Endothelial cell of umbilical vein (primary cell): ENCODE data around the gene ROBO4. TPM values are rescaled to one million over a fixed set of nuclear protein-coding genes. Genes with fewer than 3 reads are reported as not detected.

Source experiments
- BruUV-seq: library from RNA; stranded (reverse); fragments of 400-500 nt; replicated peaks from 2 replicates; lab custom pipeline; 2021; lab: Mats Ljungman, UMichigan
- CTCF ChIA-PET: fragments of 300-600, 350-600 bp; sonication (Branson Sonifier 250); formaldehyde crosslinking; loops from one replicate; lab custom pipeline; 2021; ENCODE audit warnings: antibody characterized with exemption, inconsistent platforms; lab: Charles Lee
- POLR2A ChIA-PET: fragments of 300-600, 350-600 bp; sonication (Branson Sonifier 250); formaldehyde crosslinking; loops from one replicate; lab custom pipeline; 2021; ENCODE audit warnings: antibody characterized with exemption, inconsistent platforms; lab: Charles Lee
- DNase-seq: peaks from one replicate; pipeline ENCODE4 v3.0.0-alpha.2; 2011; ENCODE audit warnings: low read depth, low spot score
- FAIRE-seq: peaks from 2 replicates; lab custom pipeline; 2011; peaks lifted over from hg19 to GRCh38; lab: Jason Lieb, UNC
- H2AFZ ChIP-seq: 2 replicates; pipeline ENCODE4 v1.6.0; 2012; ENCODE audit warnings: low read depth, low read length, control low read depth, inconsistent platforms
- H3K27ac ChIP-seq: 2 replicates; pipeline ENCODE4 v1.5.1; 2011; ENCODE audit warnings: low read depth, mild to moderate bottlenecking, control low read depth, low read length, moderate library complexity; ENCODE audit not compliant: insufficient read depth
- H3K27me3 ChIP-seq, 2 experiments: 2 replicates each; pipeline versions ENCODE4 v1.6.0 to v1.6.1; 2011; ENCODE audit warnings: low read length in 2 of 2, mixed read lengths in 1 of 2; ENCODE audit not compliant: control insufficient read depth in 2 of 2, insufficient read depth in 2 of 2
- H3K36me3 ChIP-seq, 2 experiments: 2 replicates in 1 of 2; 3 replicates in 1 of 2; pipeline ENCODE4 v1.5.1; 2011; ENCODE audit warnings: low read length in 2 of 2, mild to moderate bottlenecking in 1 of 2, moderate library complexity in 1 of 2; ENCODE audit not compliant: control insufficient read depth in 2 of 2, insufficient read depth in 2 of 2; ENCODE audit errors: extremely low read depth in 1 of 2
- H3K4me1 ChIP-seq: 3 replicates; pipeline ENCODE4 v1.5.1; 2011; ENCODE audit warnings: mild to moderate bottlenecking, low read length; ENCODE audit not compliant: control insufficient read depth, insufficient read depth; ENCODE audit errors: extremely low read depth
- H3K4me2 ChIP-seq: 2 replicates; pipeline ENCODE4 v1.6.1; 2011; ENCODE audit warnings: low read length, control low read depth, mixed read lengths; ENCODE audit not compliant: insufficient read depth
- H3K4me3 ChIP-seq, 3 experiments: fragments of 200-600 bp in 1 of 3; sonication (generic), shearing (Covaris generic) in 1 of 3; replicated peaks in 1 of 3; 2 replicates each; pipeline ENCODE4 v1.5.1; 2011 to 2016; ENCODE audit warnings: control low read depth in 3 of 3, low read length in 3 of 3, mild to moderate bottlenecking in 2 of 3, inconsistent platforms in 1 of 3, low read depth in 1 of 3, moderate library complexity in 1 of 3; ENCODE audit not compliant: insufficient read depth in 1 of 3
- H3K79me2 ChIP-seq: 2 replicates; pipeline ENCODE4 v1.6.0; 2012; ENCODE audit warnings: low read length, inconsistent platforms; ENCODE audit not compliant: control insufficient read depth, insufficient read depth
- H3K9ac ChIP-seq: replicated peaks from 2 replicates; pipeline ENCODE3; 2011; ENCODE audit warnings: low read length, control low read depth; ENCODE audit not compliant: insufficient read depth; ENCODE audit errors: extremely low read depth
- H3K9me1 ChIP-seq: replicated peaks from 3 replicates; pipeline ENCODE4 v1.6.0; 2011; ENCODE audit warnings: mild to moderate bottlenecking, low read length; ENCODE audit not compliant: control insufficient read depth, insufficient read depth; ENCODE audit errors: extremely low read depth
- H3K9me3 ChIP-seq: replicated peaks from 2 replicates; pipeline ENCODE4 v1.5.1; 2012; ENCODE audit warnings: low read length, inconsistent platforms; ENCODE audit not compliant: control insufficient read depth, insufficient read depth
- H4K20me1 ChIP-seq: replicated peaks from 2 replicates; pipeline ENCODE3; 2011; ENCODE audit warnings: mild to moderate bottlenecking, low read length; ENCODE audit not compliant: control insufficient read depth, insufficient read depth; ENCODE audit errors: extremely low read depth
- EZH2 ChIP-seq: IDR thresholded peaks from 2 replicates; pipeline ENCODE4 v1.6.1; 2012; ENCODE audit warnings: borderline replicate concordance, low read depth, mild to moderate bottlenecking, moderate library complexity, low read length, inconsistent platforms; ENCODE audit not compliant: severe bottlenecking
- FOS ChIP-seq: IDR thresholded peaks from 2 replicates; pipeline ENCODE4 v1.6.1; 2011; ENCODE audit warnings: mild to moderate bottlenecking, low read length, moderate library complexity, borderline replicate concordance; ENCODE audit not compliant: insufficient read depth
- POLR2A ChIP-seq: IDR thresholded peaks from 2 replicates; pipeline ENCODE4 v1.6.1; 2012; ENCODE audit warnings: low read depth, mild to moderate bottlenecking, control low read depth, low read length
- dilution Hi-C: fragments of 300-500 bp; cut with MboI; formaldehyde crosslinking; loops from one replicate; pipeline ENCODE4 v1.15.0; 2019; ENCODE audit warnings: low sequenced_read_pairs; ENCODE audit not compliant: extremely low pct_ligation_motif_present
- intact Hi-C: fragments of 100-400 bp; cut with micrococcal nuclease; formaldehyde crosslinking; loops from one replicate; pipeline ENCODE4 v1.10.0; 2022
- polyA plus RNA-seq, 4 experiments: library from polyadenylated mRNA; depleted of rRNA in 3 of 4; stranded (reverse) in 3 of 4; unstranded in 1 of 4; fragments of >200 nt; gene quantifications; 2 replicates each; pipeline versions ENCODE4 v1.2.1 to v1.2.3, GENCODE V29; 2011 to 2012; ENCODE audit warnings: missing spikeins in 1 of 4
- total RNA-seq: library from RNA; stranded (reverse); gene quantifications from 2 replicates; pipeline ENCODE4 v1.2.3, GENCODE V29; 2021
- TF ChIP-seq, protein P1 (sequence below), 2 donors: IDR thresholded peaks; 1 replicate in 1 of 2; 2 replicates in 1 of 2; pipeline ENCODE4 v1.5.1; 2011; ENCODE audit warnings: low read length in 2 of 2, mild to moderate bottlenecking in 2 of 2, moderate library complexity in 2 of 2, control low read depth in 1 of 2, inconsistent platforms in 1 of 2, low read depth in 1 of 2; ENCODE audit not compliant: insufficient read depth in 1 of 2; ENCODE audit errors: extremely low read depth in 1 of 2

The ROBO4 gene
- total and polyA plus RNA-seq, 2 donors (not counting 3 experiments of a cell fraction or from before 2014, with no cell fraction given): 260 to 474 TPM

DNA sequence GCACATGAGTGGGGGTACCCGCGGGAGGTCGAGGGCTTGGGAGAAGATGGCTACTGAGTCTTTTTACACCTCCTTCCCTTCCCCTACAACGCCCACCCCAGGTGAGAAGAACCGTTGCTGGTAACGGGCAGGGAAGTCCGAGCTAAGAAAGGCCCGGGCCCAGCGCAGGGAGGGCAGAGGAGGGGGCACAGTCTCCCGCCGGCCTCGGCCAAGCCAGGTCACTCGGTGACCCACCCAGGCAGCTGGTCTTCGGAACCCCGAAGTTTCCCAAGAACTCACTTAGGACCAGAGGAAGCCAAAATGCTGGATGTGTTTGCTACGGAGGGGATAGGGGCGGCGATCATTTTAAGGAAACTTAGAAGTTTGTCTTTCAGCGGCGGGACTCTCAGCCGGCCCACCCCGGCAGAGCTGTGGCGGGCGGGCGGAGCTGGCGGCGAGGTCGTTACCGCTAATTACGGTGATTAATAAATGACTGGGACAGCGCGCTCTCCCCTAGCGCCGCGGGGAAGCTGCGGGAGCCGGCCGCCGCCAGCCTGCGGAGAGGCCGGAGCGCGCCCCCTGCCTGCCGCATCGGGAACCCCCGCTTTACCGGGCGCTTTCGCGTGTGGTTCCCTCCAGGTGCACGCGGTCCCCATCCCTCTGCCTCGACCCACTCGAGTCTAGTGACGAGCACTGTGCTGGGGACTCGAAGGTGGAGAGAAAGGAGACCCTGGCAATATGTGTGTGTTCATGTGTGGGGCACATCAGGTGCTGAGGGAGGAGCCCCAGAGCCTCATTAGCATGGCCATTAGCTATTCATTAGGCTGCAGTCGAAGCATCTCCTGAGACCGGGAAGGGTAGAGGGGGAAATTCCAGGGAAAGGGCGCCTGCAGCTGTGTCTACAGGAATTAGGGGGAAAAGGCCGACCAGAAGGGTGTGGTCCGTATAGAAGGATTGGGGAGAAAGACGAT, 31.5 kb downstream of the ROBO4 start:
- H3K4me1 ChIP-seq: peaks cover 9% of the 10 kb centered on the region
- intact Hi-C loops (loop anchor here (1.0 to 2.0 kb wide), 3 partner anchors 65 to 451 kb away; partner anchors contain the start of gene MSANTD2), dilution Hi-C loops (no loop called here)
- H2AFZ ChIP-seq: no peak overlapping the region
- ChIA-PET POLR2A (no interaction called here), CTCF (interaction anchor here (0.6 to 3.3 kb wide), 53 partner anchors 8 to 796 kb away, joined by 3 to 86 read pairs (median 5); partner anchors contain the start of genes CCDC15, ESAM, MSANTD2 and ROBO4)
- H4K20me1 ChIP-seq: no peaks in the 10 kb centered on the region
- FAIRE-seq (peak; percentile 15), DNase-seq (peak; percentile 45)
- BruUV-seq: no TSS peak
- H3K36me3 ChIP-seq: no peaks in the 10 kb centered on the region
- H3K9ac ChIP-seq: no peak overlapping the region
- H3K9me1 ChIP-seq: no peaks in the 10 kb centered on the region
- H3K4me3 ChIP-seq: no peak overlapping the region
- H3K9me3 ChIP-seq: no peaks in the 10 kb centered on the region
- TF ChIP-seq FOS (no peak), POLR2A (no peak), EZH2 (peak; percentile 63)
- TF ChIP-seq, protein P1, sequence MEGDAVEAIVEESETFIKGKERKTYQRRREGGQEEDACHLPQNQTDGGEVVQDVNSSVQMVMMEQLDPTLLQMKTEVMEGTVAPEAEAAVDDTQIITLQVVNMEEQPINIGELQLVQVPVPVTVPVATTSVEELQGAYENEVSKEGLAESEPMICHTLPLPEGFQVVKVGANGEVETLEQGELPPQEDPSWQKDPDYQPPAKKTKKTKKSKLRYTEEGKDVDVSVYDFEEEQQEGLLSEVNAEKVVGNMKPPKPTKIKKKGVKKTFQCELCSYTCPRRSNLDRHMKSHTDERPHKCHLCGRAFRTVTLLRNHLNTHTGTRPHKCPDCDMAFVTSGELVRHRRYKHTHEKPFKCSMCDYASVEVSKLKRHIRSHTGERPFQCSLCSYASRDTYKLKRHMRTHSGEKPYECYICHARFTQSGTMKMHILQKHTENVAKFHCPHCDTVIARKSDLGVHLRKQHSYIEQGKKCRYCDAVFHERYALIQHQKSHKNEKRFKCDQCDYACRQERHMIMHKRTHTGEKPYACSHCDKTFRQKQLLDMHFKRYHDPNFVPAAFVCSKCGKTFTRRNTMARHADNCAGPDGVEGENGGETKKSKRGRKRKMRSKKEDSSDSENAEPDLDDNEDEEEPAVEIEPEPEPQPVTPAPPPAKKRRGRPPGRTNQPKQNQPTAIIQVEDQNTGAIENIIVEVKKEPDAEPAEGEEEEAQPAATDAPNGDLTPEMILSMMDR (IDR thresholded peaks at IDR 0.05; ENCODE audit: extremely low read depth in 1 of 2, insufficient read depth in 1 of 2, low read depth in 1 of 2, low read length in 2 of 2): peak; percentile 82 to 90
- no peaks in the 10 kb centered on the region for H3K79me2 ChIP-seq
- H3K27me3 ChIP-seq: peaks cover 88 to 92% of the 10 kb centered on the region in 2 experiments
- no peak overlapping the region for H3K27ac ChIP-seq
- peak overlapping the region; percentile 49 for H3K4me2 ChIP-seq
